Caco-2 (cell line): ENCODE measurements around the gene STK33. TPM values are rescaled to one million over a fixed set of nuclear protein-coding genes. Genes with fewer than 3 reads are reported as not detected.

Experiments used
- BruUV-seq: library from RNA; stranded (reverse); fragments of 400-500 nt; replicated peaks from 2 replicates; lab custom pipeline; 2021; lab: Mats Ljungman, UMichigan
- CTCF ChIA-PET: fragments of 300-600 bp; sonication (Branson Sonifier 250); formaldehyde crosslinking; loops from one replicate; lab custom pipeline; 2022; ENCODE audit warnings: antibody characterized with exemption; lab: Charles Lee
- POLR2A ChIA-PET: fragments of 300-600 bp; sonication (Branson Sonifier 250); formaldehyde crosslinking; loops from one replicate; lab custom pipeline; 2022; ENCODE audit warnings: antibody characterized with exemption; lab: Charles Lee
- DNase-seq, 2 experiments: peaks; one replicate each; pipeline versions ENCODE4 v3.0.0 to v3.0.0-alpha.2; 2020 to 2022
- H3K27me3 ChIP-seq: replicated peaks from 2 replicates; pipeline ENCODE4 v1.6.0; 2011; ENCODE audit warnings: low read length; ENCODE audit not compliant: control insufficient read depth, insufficient read depth
- H3K36me3 ChIP-seq: 2 replicates; pipeline ENCODE4 v1.5.1; 2011; ENCODE audit warnings: low read length; ENCODE audit not compliant: control insufficient read depth, insufficient read depth
- H3K4me1 ChIP-seq: fragments of 250-450 bp; sonication (Bioruptor Pico); 2 replicates; pipeline ENCODE4 v1.5.1; 2020; ENCODE audit warnings: mild to moderate bottlenecking
- H3K4me3 ChIP-seq: 2 replicates; pipeline ENCODE4 v1.5.1; 2011; ENCODE audit warnings: low read depth, mild to moderate bottlenecking, control low read depth, low read length
- H3K9me3 ChIP-seq: fragments of 250-450 bp; sonication (Bioruptor Pico); 2 replicates; pipeline ENCODE4 v1.5.1; 2020; ENCODE audit warnings: mild to moderate bottlenecking, moderate library complexity
- H3K27ac Mint-ChIP-seq: one replicate; pipeline ENCODE4 v1.8.0; 2022; ENCODE audit warnings: mixed read lengths; ENCODE audit not compliant: unreplicated experiment
- H3K27me3 Mint-ChIP-seq: one replicate; pipeline ENCODE4 v1.8.0; 2022; ENCODE audit warnings: mixed read lengths; ENCODE audit not compliant: insufficient read depth, unreplicated experiment
- H3K36me3 Mint-ChIP-seq: one replicate; pipeline ENCODE4 v1.8.0; 2022; ENCODE audit warnings: mild to moderate bottlenecking, mixed read lengths; ENCODE audit not compliant: insufficient read depth, unreplicated experiment
- H3K4me1 Mint-ChIP-seq: one replicate; pipeline ENCODE4 v1.8.0; 2022; ENCODE audit warnings: low read depth, mixed read lengths; ENCODE audit not compliant: unreplicated experiment
- H3K4me3 Mint-ChIP-seq: one replicate; pipeline ENCODE4 v1.8.0; 2022; ENCODE audit warnings: mild to moderate bottlenecking, moderate library complexity, mixed read lengths; ENCODE audit not compliant: unreplicated experiment
- H3K9me3 Mint-ChIP-seq: one replicate; pipeline ENCODE4 v1.8.0; 2022; ENCODE audit warnings: mixed read lengths; ENCODE audit not compliant: unreplicated experiment
- CTCF ChIP-seq, 2 experiments: fragments of 200-600 bp in 1 of 2; IDR thresholded peaks; 1 replicate in 1 of 2; 2 replicates in 1 of 2; pipeline versions ENCODE4 v1.5.1 to v1.8.0; 2011 to 2022; ENCODE audit warnings: antibody characterized with exemption in 1 of 2, control low read depth in 1 of 2, inconsistent platforms in 1 of 2, low read depth in 1 of 2, low read length in 1 of 2, mild to moderate bottlenecking in 1 of 2, moderate library complexity in 1 of 2; ENCODE audit not compliant: insufficient read depth in 1 of 2, severe bottlenecking in 1 of 2, unreplicated experiment in 1 of 2
- intact Hi-C: fragments of 100-400 bp; cut with micrococcal nuclease; formaldehyde crosslinking; loops from one replicate; pipeline ENCODE4 v1.10.0; 2022; ENCODE audit not compliant: unreplicated experiment
- total RNA-seq: library from RNA; stranded (reverse); gene quantifications from 2 replicates; pipeline ENCODE4 v1.2.3, GENCODE V29; 2022

Gene STK33
- total RNA-seq, 1 experiment from 2014 or later: 0.98 TPM

GRCh38 chr11:8640267-8640906 lies 46.4 kb upstream of the STK33 start:
- BruUV-seq: no TSS peak
- Mint-ChIP-seq H3K36me3 (no peaks in the 10 kb centered on the region), H3K4me1 (no peaks in the 10 kb centered on the region), H3K27me3 (no peaks in the 10 kb centered on the region), H3K4me3 (no peak overlapping the region), H3K9me3 (no peaks in the 10 kb centered on the region), H3K27ac (no peak overlapping the region)
- intact Hi-C loops: no loop called here
- Histone ChIP-seq H3K9me3 (no peaks in the 10 kb centered on the region), H3K36me3 (no peaks in the 10 kb centered on the region; the same call in 1 of the 2 replicates), H3K27me3 (no peaks in the 10 kb centered on the region), H3K4me1 (no peaks in the 10 kb centered on the region), H3K4me3 (no peak overlapping the region)
- CTCF ChIA-PET: interaction anchor here (0.6 kb wide), 1 partner anchor 384 kb away, joined by 3 read pairs; no protein-coding TSS in a partner anchor
- POLR2A ChIA-PET: no interaction called here
- DNase-seq: no peak
- no peak for TF ChIP-seq CTCF (IDR thresholded peaks at IDR 0.05; ENCODE audit: insufficient read depth in 1 of 2, low read depth in 1 of 2, low read length in 1 of 2, severe bottlenecking in 1 of 2, unreplicated experiment in 1 of 2)

- DNase-seq: no peak
- Histone ChIP-seq H3K4me3 (no peak overlapping the region), H3K4me1 (no peaks in the 10 kb centered on the region), H3K27me3 (no peaks in the 10 kb centered on the region), H3K36me3 (no peaks in the 10 kb centered on the region; the same call in 1 of the 2 replicates), H3K9me3 (no peaks in the 10 kb centered on the region)
- Mint-ChIP-seq H3K27me3 (no peaks in the 10 kb centered on the region), H3K4me1 (no peaks in the 10 kb centered on the region), H3K36me3 (no peaks in the 10 kb centered on the region), H3K9me3 (no peaks in the 10 kb centered on the region), H3K27ac (no peak overlapping the region), H3K4me3 (no peak overlapping the region)
- BruUV-seq: no TSS peak
- intact Hi-C loops: no loop called here
- CTCF ChIA-PET: no interaction called here
- TF ChIP-seq CTCF (IDR thresholded peaks at IDR 0.05; ENCODE audit: insufficient read depth in 1 of 2, low read depth in 1 of 2, low read length in 1 of 2, severe bottlenecking in 1 of 2, unreplicated experiment in 1 of 2): no peak
- POLR2A ChIA-PET: no interaction called here
Observed at GRCh38 chr11:8639655-8640054, 45.6 kb upstream of the STK33 start.

GRCh38 chr11:8638300-8638699 lies 44.3 kb upstream of the STK33 start:
- Histone ChIP-seq H3K4me3 (no peak overlapping the region), H3K36me3 (no peaks in the 10 kb centered on the region; the same call in 1 of the 2 replicates), H3K27me3 (no peaks in the 10 kb centered on the region), H3K4me1 (no peaks in the 10 kb centered on the region), H3K9me3 (no peaks in the 10 kb centered on the region)
- ChIA-PET CTCF (no interaction called here), POLR2A (no interaction called here)
- no peaks in the 10 kb centered on the region for H3K4me1 Mint-ChIP-seq
- no peak for DNase-seq
- H3K36me3 Mint-ChIP-seq: no peaks in the 10 kb centered on the region
- no peaks in the 10 kb centered on the region for H3K27me3 Mint-ChIP-seq
- H3K4me3 Mint-ChIP-seq: no peak overlapping the region
- H3K9me3 Mint-ChIP-seq: no peaks in the 10 kb centered on the region
- no peak for TF ChIP-seq CTCF (IDR thresholded peaks at IDR 0.05; ENCODE audit: insufficient read depth in 1 of 2, low read depth in 1 of 2, low read length in 1 of 2, severe bottlenecking in 1 of 2, unreplicated experiment in 1 of 2)
- intact Hi-C loops: no loop called here
- H3K27ac Mint-ChIP-seq: no peak overlapping the region
- no TSS peak for BruUV-seq
